SH-SY5Y (cell line): ENCODE results near the gene CPN1.

Source experiments
- GATA2 ChIP-seq: IDR thresholded peaks from 2 replicates; pipeline ENCODE4 v1.6.1; 2011; ENCODE audit warnings: mild to moderate bottlenecking, low read depth, low read length
- GATA3 ChIP-seq: IDR thresholded peaks from 2 replicates; pipeline ENCODE4 v1.6.1; 2011; ENCODE audit warnings: low read depth, mild to moderate bottlenecking, low read length, moderate library complexity

DNA sequence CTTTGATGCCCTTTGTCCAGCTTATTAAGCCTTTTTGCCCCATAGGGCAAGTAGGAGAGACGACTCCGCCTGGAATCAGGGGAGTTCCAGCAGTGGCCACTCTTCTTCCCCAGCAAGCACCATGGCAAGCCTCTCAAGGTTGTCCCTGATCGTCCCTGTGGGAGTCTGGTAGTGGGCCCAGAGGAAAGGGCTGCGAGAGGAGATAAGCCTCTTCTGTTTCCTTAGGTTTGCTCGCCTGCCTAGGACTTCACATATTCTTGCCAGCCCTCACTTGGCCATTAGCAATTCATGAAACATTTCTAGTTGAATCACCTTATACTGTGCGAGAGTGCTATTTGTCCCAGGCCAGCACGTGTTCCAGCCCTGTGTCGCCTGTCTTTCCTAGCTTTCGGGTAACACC is 47.8 kb upstream of the CPN1 start:
- no peak for TF ChIP-seq GATA3
- no peak for TF ChIP-seq GATA2
